Measurements from ENCODE around the gene FURIN.
"Not testable (repeated sequence)": the region's sequence is repeated elsewhere in the genome, so short reads cannot be mapped to it uniquely, and the experiment has no call there.

FURIN gene

GRCh38 chr15:90903733-90904536 lies 35.5 kb downstream of the FURIN start:
- no peak for DNase-seq

- DNase-seq: no peak
These were observed 36.4 kb downstream of the FURIN start for GRCh38 chr15:90904746-90905145.

GRCh38 chr15:90905306-90906180 lies 37.2 kb downstream of the FURIN start:
- DNase-seq: no peak

GRCh38 chr15:90906181-90906849 lies 37.9 kb downstream of the FURIN start:
- DNase-seq: no peak

GRCh38 chr15:90907051-90907660 lies 38.8 kb downstream of the FURIN start:
- DNase-seq: no peak

- DNase-seq: no peak
These were observed 39.6 kb downstream of the FURIN start for GRCh38 chr15:90907838-90908507.

- not testable (repeated sequence) for DNase-seq
These were observed 41.1 kb downstream of the FURIN start for GRCh38 chr15:90909449-90909848.

GRCh38 chr15:90909976-90910375 lies 41.6 kb downstream of the FURIN start:
- DNase-seq: no peak

- no peak for DNase-seq
These were observed 42.3 kb downstream of the FURIN start for GRCh38 chr15:90910441-90911301.

- DNase-seq: no peak
These were observed 42.9 kb downstream of the FURIN start for GRCh38 chr15:90911302-90911623.

GRCh38 chr15:90911906-90912769 lies 43.8 kb downstream of the FURIN start:
- DNase-seq: no peak

- no peak for DNase-seq
These were observed 44.3 kb downstream of the FURIN start for GRCh38 chr15:90912770-90913075.

- no peak for DNase-seq
These were observed 45.1 kb downstream of the FURIN start for GRCh38 chr15:90913398-90913944.

GRCh38 chr15:90914305-90915080 lies 46.1 kb downstream of the FURIN start:
- no peak for DNase-seq

GRCh38 chr15:90915216-90915807 lies 46.9 kb downstream of the FURIN start:
- no peak for DNase-seq

- no peak for DNase-seq
These were observed 47.5 kb downstream of the FURIN start for GRCh38 chr15:90915808-90916440.

GRCh38 chr15:90916461-90916860 lies 48.1 kb downstream of the FURIN start:
- no peak for DNase-seq

GRCh38 chr15:90917569-90917968 lies 49.2 kb downstream of the FURIN start:
- no peak for DNase-seq

Data from cerebellar nuclear complex (tissue), 1 donor.